Measurements from ENCODE around the gene HBM. TPM values are rescaled to one million over a fixed set of nuclear protein-coding genes. Genes with fewer than 3 reads are reported as not detected.

HBM gene
- polyA plus RNA-seq, 1 of the 3 experiments (the other 2 are of a cell fraction) = not detected

- H3K9me2 ChIP-seq = no peaks in the 10 kb centered on the region
- no peak overlapping the region for H2AFZ ChIP-seq (ENCODE audit: low read depth)
- ChIA-PET POLR2A (interaction anchor here (1.0 kb wide), 1 partner anchor 72 kb away, joined by 3 read pairs; no protein-coding TSS in a partner anchor), CTCF (interaction anchor here (1.1 to 7.5 kb wide), 31 partner anchors 8 to 386 kb away, joined by 3 to 120 read pairs (median 6); partner anchors contain the start of genes AXIN1, HBM and NPRL3)
- H3K4me1 ChIP-seq (ENCODE audit: control insufficient read depth in 1 of 2, insufficient read depth in 2 of 2, low read depth in 1 of 2, low read length in 1 of 2) = peaks cover 0 to 10% of the 10 kb centered on the region in 2 experiments; a peak in 1 of 4 replicates
- peaks cover 28% of the 10 kb centered on the region for H3K27me3 ChIP-seq (ENCODE audit: insufficient read depth)
- H3F3A ChIP-seq (replicated peaks; ENCODE audit: insufficient read depth) = peaks cover 7% of the 10 kb centered on the region
- H3K9ac ChIP-seq = no peak overlapping the region
- no peaks in the 10 kb centered on the region for H3K79me2 ChIP-seq (ENCODE audit: insufficient read depth)
- WGBS (ENCODE audit: low lambda C conversion rate) = 77% methylated on average over 17 of the region's 17 CpGs
- no peak overlapping the region for H3K27ac ChIP-seq (ENCODE audit: low read depth in 2 of 2, low read length in 1 of 2)
- H3K4me2 ChIP-seq = peak overlapping the region; percentile 91
- H3K36me3 ChIP-seq (replicated peaks in 1 of 2; ENCODE audit: control insufficient read depth in 1 of 2, insufficient read depth in 2 of 2, low read length in 1 of 2) = peaks cover 0 to under 1% of the 10 kb centered on the region in 2 experiments
- no peak for TF ChIP-seq TAF1 (IDR thresholded peaks at IDR 0.05; ENCODE audit: borderline replicate concordance, low read depth, low read length)
- no peak for TF ChIP-seq YY1 (IDR thresholded peaks at IDR 0.05; ENCODE audit: low read depth)
- no peak for TF ChIP-seq GABPA (IDR thresholded peaks at IDR 0.05; ENCODE audit: low read depth)
- TF ChIP-seq USF1 (IDR thresholded peaks at IDR 0.05; ENCODE audit: borderline replicate concordance, low read depth) = no peak
- no peak for TF ChIP-seq PBX3 (IDR thresholded peaks at IDR 0.05)
- TF ChIP-seq TEAD4 (IDR thresholded peaks at IDR 0.05; ENCODE audit: borderline replicate concordance, insufficient read depth) = no peak
- TF ChIP-seq USF2 (IDR thresholded peaks at IDR 0.05; ENCODE audit: borderline replicate concordance, low read depth, low read length) = no peak
- no peak for TF ChIP-seq MXI1 (IDR thresholded peaks at IDR 0.05; ENCODE audit: low read depth, low read length)
- no peak for TF ChIP-seq FOSL2 (IDR thresholded peaks at IDR 0.05; ENCODE audit: borderline replicate concordance, low read depth)
- peaks cover 17% of the 10 kb centered on the region for H4K20me1 ChIP-seq (ENCODE audit: insufficient read depth)
- no peak overlapping the region; a peak in 1 of 4 replicates for H3K4me3 ChIP-seq (ENCODE audit: low read depth in 2 of 2, low read length in 1 of 2)
- DNase-seq = no peak
- H3K9me3 ChIP-seq = no peaks in the 10 kb centered on the region
Observed at GRCh38 chr16:179211-180092, 13.7 kb downstream of the HBM start.

- Histone ChIP-seq H4K20me1 (ENCODE audit: insufficient read depth) (peaks cover 15% of the 10 kb centered on the region), H3K4me1 (ENCODE audit: control insufficient read depth in 1 of 2, insufficient read depth in 2 of 2, low read depth in 1 of 2, low read length in 1 of 2) (peaks cover 0 to 10% of the 10 kb centered on the region in 2 experiments; a peak in 1 of 4 replicates), H2AFZ (ENCODE audit: low read depth) (no peak within 1 kb of the TSS), H3K4me3 (ENCODE audit: low read depth in 2 of 2, low read length in 1 of 2) (peak within 1 kb of the TSS; percentile 42 to 56), H3K4me2 (peak within 1 kb of the TSS; percentile 91), H3K9ac (no peak within 1 kb of the TSS), H3F3A (replicated peaks; ENCODE audit: insufficient read depth) (peaks cover 4% of the 10 kb centered on the region), H3K9me2 (no peaks in the 10 kb centered on the region), H3K27me3 (ENCODE audit: insufficient read depth) (peaks cover 21% of the 10 kb centered on the region), H3K79me2 (ENCODE audit: insufficient read depth) (no peaks in the 10 kb centered on the region), H3K36me3 (replicated peaks in 1 of 2; ENCODE audit: control insufficient read depth in 1 of 2, insufficient read depth in 2 of 2, low read length in 1 of 2) (peaks cover 1 to 3% of the 10 kb centered on the region in 2 experiments), H3K27ac (ENCODE audit: low read depth in 2 of 2, low read length in 1 of 2) (no peak within 1 kb of the TSS), H3K9me3 (no peaks in the 10 kb centered on the region)
- ChIA-PET POLR2A (interaction anchor here (1.0 kb wide), 1 partner anchor 73 kb away, joined by 3 read pairs; no protein-coding TSS in a partner anchor), CTCF (interaction anchor here (0.6 to 7.5 kb wide), 59 partner anchors 9 to 385 kb away, joined by 3 to 120 read pairs (median 4); partner anchors contain the start of genes ARHGDIG, AXIN1, HBM and NPRL3)
- WGBS (ENCODE audit: low lambda C conversion rate) = 10% methylated on average over 23 of the region's 59 CpGs
- peak; percentile 97 for DNase-seq
- TF ChIP-seq CTCF (IDR thresholded peaks at IDR 0.05) = peak; percentile 62
- TF ChIP-seq RXRA (IDR thresholded peaks at IDR 0.05; ENCODE audit: borderline replicate concordance, low read depth) = no peak
- peak; percentile 72 for TF ChIP-seq NRF1 (IDR thresholded peaks at IDR 0.05; ENCODE audit: low read depth, low read length)
- peak; percentile 53 for TF ChIP-seq SMC3 (IDR thresholded peaks at IDR 0.05; ENCODE audit: low read depth, low read length)
- peak; percentile 68; the same call in 1 of the 2 replicates for TF ChIP-seq REST (IDR thresholded peaks at IDR 0.05; ENCODE audit: low read depth, low read length)
- TF ChIP-seq POLR2AphosphoS5 (IDR thresholded peaks at IDR 0.05; ENCODE audit: low read depth, low read length) = no peak
- peak; percentile 30 for TF ChIP-seq CHD2 (IDR thresholded peaks at IDR 0.05; ENCODE audit: low read length, partially characterized antibody)
Observed at GRCh38 chr16:180101-180675, 14.4 kb downstream of the HBM start, which contains the start of gene HBQ1. Gene HBQ1 (plus strand): TSS chr16:180459. CDS start chr16:180487, 28 bp downstream.

All from SK-N-SH (cell line).